Neural cell (in vitro differentiated cells): ENCODE results near the gene KIRREL3.

Experiments
- EP300 ChIP-seq: fragments of 450-650 bp; conservative IDR thresholded peaks from 2 replicates; pipeline ENCODE4 v1.6.1; 2014; ENCODE audit warnings: antibody characterized with exemption, mild to moderate bottlenecking, moderate library complexity; ENCODE audit not compliant: poor library complexity, severe bottlenecking
- RAD21 ChIP-seq: fragments of 450-650 bp; conservative IDR thresholded peaks from 2 replicates; pipeline ENCODE4 v1.6.1; 2014; ENCODE audit warnings: antibody characterized with exemption, mild to moderate bottlenecking, moderate library complexity
- TF ChIP-seq, protein P1 (sequence below): fragments of 450-650 bp; IDR thresholded peaks from 2 replicates; pipeline ENCODE4 v1.5.1; 2014; ENCODE audit warnings: antibody characterized with exemption, mild to moderate bottlenecking, moderate library complexity; ENCODE audit not compliant: poor library complexity, severe bottlenecking

DNA sequence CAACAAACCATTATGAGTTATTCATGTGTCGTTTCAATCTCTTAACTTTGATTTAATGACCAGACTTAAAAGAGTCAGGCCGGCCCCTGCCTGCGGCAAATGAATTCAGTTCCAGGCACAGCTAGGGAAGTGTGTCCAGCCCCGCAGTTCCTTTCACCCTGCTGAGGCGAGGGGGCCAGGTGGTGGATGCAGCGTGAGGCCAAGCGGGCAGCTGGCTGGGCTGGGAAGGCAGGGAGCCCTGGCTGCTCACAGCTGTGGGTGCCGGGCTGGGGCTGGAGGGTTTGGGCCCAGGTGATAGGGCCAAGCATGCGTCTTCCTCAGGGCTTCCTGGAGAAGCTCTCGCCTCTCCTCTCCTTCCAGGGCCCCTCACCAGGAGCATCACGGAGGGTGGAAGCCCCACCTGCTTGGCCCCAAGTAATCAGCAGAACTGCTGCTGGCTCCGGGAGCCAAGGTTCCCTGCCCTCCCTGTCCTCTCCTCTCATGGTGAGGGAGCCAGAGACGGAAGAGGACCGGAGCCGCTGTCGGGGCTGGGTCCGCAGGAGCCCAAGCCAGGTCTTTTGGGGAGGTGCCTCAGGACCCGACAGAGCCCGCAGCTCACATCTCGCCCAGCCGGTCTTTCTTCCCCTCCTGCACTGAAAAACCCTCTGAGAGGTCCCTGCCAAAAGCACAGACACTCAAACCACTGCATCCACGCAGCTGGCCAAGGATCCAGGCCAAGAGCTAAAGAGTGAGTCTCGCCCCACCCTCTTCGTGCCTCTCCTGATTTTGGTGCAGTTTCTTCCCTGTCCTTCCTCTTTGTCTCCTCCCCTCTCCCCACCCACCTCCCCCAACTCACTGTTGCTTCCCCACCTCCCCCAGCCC, 548.1 kb downstream of the KIRREL3 start:
- TF ChIP-seq EP300: no peak
- TF ChIP-seq, protein P1, sequence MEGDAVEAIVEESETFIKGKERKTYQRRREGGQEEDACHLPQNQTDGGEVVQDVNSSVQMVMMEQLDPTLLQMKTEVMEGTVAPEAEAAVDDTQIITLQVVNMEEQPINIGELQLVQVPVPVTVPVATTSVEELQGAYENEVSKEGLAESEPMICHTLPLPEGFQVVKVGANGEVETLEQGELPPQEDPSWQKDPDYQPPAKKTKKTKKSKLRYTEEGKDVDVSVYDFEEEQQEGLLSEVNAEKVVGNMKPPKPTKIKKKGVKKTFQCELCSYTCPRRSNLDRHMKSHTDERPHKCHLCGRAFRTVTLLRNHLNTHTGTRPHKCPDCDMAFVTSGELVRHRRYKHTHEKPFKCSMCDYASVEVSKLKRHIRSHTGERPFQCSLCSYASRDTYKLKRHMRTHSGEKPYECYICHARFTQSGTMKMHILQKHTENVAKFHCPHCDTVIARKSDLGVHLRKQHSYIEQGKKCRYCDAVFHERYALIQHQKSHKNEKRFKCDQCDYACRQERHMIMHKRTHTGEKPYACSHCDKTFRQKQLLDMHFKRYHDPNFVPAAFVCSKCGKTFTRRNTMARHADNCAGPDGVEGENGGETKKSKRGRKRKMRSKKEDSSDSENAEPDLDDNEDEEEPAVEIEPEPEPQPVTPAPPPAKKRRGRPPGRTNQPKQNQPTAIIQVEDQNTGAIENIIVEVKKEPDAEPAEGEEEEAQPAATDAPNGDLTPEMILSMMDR: no peak
- no peak for TF ChIP-seq RAD21
